ENCODE data around the gene ELF1. TPM values are rescaled to one million over a fixed set of nuclear protein-coding genes. Genes with fewer than 3 reads are reported as not detected.
A peak's percentile ranks its signal among the peaks of the same experiment; 100 is the strongest.
"Not testable (repeated sequence)": the region's sequence is repeated elsewhere in the genome, so short reads cannot be mapped to it uniquely, and the experiment has no call there.

The ELF1 gene
- total RNA-seq, 2 experiments from 2014 or later = 120 to 143 TPM

- Mint-ChIP-seq H3K27me3 (peaks cover 1% of the 10 kb centered on the region), H3K36me3 (peaks cover 4% of the 10 kb centered on the region), H3K4me3 (no peak overlapping the region), H3K9me3 (ENCODE audit: low read depth) (no peaks in the 10 kb centered on the region), H3K27ac (no peak overlapping the region), H3K4me1 (peaks cover 53% of the 10 kb centered on the region)
- ATAC-seq (no peak), DNase-seq (no peak)
- CTCF ChIA-PET = interaction anchor here (1.2 to 4.0 kb wide), 5 partner anchors 32 to 81 kb away, joined by 3 to 29 read pairs (median 9); partner anchors contain the start of gene ELF1
These were observed 37.1 kb upstream of the ELF1 start for GRCh38 chr13:41056194-41056593.

DNA sequence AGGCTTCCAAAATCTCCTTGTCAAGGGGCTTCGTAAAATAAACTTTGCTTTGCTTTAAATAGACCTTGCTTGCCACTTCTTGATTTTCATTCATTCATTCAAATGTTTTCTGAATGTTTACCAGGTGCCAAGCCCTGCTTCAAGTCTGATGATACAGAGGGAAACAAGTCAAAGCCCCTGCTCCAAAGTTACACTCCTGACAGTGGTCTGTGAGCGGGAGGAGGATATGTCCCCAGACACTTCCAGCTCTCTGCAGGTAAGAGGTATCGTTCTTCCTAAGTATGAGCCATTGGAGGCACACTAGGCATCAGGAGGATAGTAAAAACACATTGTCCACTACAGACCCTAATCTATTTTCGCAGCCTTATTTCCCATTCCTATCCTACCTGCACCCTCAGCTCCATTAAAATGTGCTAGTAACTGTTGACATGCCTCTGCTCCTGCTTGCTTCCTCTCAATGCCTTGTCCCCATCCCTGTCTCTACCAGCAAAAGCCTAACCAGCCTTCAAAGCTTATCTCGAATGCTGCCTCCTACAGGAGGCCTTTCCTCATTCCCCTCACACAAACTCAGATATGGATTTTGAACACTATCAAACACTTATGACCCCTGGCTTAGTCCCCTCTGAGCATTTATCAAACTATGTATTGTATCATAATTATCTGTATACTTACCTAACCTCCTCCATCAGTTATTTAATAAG, 36.0 kb upstream of the ELF1 start:
- Mint-ChIP-seq H3K9me3 (ENCODE audit: low read depth) (no peaks in the 10 kb centered on the region), H3K4me1 (peaks cover 60% of the 10 kb centered on the region), H3K27ac (no peak overlapping the region), H3K36me3 (peaks cover 5% of the 10 kb centered on the region), H3K27me3 (no peaks in the 10 kb centered on the region), H3K4me3 (no peak overlapping the region)
- CTCF ChIA-PET = interaction anchor here (0.6 to 4.0 kb wide), 26 partner anchors 9 to 278 kb away, joined by 3 to 29 read pairs (median 4); partner anchors contain the start of gene ELF1
- DNase-seq (no peak), ATAC-seq (no peak)

DNA sequence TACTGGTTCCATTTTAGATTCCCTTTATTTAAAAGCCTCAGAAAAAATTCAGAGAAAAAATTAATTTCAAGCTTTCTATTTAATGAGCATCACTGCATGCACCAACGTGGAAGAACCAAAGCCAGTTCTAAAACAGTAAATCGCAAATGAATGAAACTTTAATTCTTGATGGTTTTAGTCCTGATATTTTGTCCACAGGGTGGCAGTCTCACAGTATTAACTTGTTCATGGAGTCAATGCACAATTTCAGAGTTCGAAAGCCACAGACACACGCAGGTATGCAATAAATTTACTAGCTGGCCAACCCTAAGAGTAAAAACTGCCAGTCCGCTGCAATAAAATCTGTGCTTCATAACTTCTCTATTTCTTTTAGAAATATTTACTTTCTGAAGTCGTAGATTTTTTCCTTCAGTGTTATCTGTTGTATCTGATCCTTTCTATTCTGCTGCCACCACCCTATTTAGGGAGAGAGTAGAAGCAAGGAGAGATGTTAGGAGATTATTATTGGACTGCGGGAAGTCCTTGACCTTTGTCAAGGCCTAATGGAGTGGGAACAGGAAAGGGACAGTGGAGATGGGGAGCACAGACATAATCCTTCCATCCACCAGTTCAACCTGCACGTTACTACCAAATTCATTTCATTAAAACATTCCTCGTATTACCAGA, 35.2 kb upstream of the ELF1 start:
- peak; percentile 54 for DNase-seq
- peaks cover 58% of the 10 kb centered on the region for H3K4me1 Mint-ChIP-seq
- H3K27ac Mint-ChIP-seq = no peak overlapping the region
- peak overlapping the region; percentile 14 for H3K4me3 Mint-ChIP-seq
- no peaks in the 10 kb centered on the region for H3K9me3 Mint-ChIP-seq (ENCODE audit: low read depth)
- no peaks in the 10 kb centered on the region for H3K27me3 Mint-ChIP-seq
- CTCF ChIA-PET = interaction anchor here (0.6 to 4.0 kb wide), 30 partner anchors 10 to 277 kb away, joined by 3 to 29 read pairs (median 4); partner anchors contain the start of gene ELF1
- peaks cover 9% of the 10 kb centered on the region for H3K36me3 Mint-ChIP-seq
- ATAC-seq = peak; percentile 73

DNA sequence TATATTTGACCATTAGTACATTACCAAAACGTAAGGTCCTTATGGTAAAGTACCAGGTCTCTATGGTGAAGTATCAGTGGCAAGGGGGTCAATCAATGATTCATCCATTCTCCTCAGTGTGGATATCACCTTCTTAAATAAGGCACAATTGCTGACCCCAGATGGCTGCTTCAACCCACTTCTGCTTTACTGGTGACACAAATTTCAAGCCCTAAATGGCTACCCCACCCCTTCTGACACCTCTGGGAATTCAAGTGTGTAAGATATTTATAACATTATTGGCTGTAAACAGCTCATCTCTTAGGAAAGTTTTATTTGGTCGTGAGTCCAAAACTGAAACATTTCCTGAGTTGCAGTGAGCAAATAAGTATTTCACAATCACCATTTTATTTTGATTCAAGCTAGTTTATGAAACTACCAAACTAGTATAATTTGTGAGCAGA, 34.3 kb upstream of the ELF1 start:
- DNase-seq (no peak), ATAC-seq (no peak)
- peaks cover 17% of the 10 kb centered on the region for H3K36me3 Mint-ChIP-seq
- H3K4me1 Mint-ChIP-seq = peaks cover 50% of the 10 kb centered on the region
- peaks cover 4% of the 10 kb centered on the region for H3K9me3 Mint-ChIP-seq (ENCODE audit: low read depth)
- peak overlapping the region; percentile 14 for H3K4me3 Mint-ChIP-seq
- H3K27ac Mint-ChIP-seq = no peak overlapping the region
- CTCF ChIA-PET = interaction anchor here (0.7 to 4.0 kb wide), 17 partner anchors 10 to 173 kb away, joined by 3 to 29 read pairs (median 6); partner anchors contain the start of gene ELF1
- H3K27me3 Mint-ChIP-seq = no peaks in the 10 kb centered on the region

DNA sequence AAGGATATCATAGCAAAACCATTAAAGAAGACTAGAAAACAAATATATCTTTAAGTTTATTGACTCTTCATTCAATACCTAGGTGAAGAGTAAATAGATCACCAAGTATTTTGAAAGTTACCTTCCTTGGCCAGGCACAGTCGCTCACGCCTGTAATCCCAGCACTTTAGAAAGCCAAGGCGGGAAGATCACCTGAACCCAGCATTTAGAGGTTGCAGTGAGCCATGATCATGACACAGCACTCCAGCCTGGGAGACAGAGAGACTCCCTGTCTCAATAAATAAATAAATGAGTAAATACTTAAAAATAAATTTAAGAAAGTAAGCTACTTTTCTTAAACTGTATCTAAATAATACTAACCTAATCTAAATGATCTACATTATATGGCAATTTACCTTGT, 33.3 kb upstream of the ELF1 start:
- Mint-ChIP-seq H3K9me3 (ENCODE audit: low read depth) (peaks cover 6% of the 10 kb centered on the region), H3K4me3 (no peak overlapping the region), H3K36me3 (peaks cover 22% of the 10 kb centered on the region), H3K4me1 (peaks cover 47% of the 10 kb centered on the region), H3K27ac (no peak overlapping the region), H3K27me3 (no peaks in the 10 kb centered on the region)
- ATAC-seq = no peak
- CTCF ChIA-PET = interaction anchor here (0.7 to 4.0 kb wide), 3 partner anchors 28 to 72 kb away, joined by 3 to 29 read pairs (median 14); partner anchors contain the start of gene ELF1
- DNase-seq = no peak

GRCh38 chr13:41049480-41050440, 30.6 kb upstream of the ELF1 start:
- Mint-ChIP-seq H3K4me3 (no peak overlapping the region), H3K36me3 (peaks cover 37% of the 10 kb centered on the region), H3K27ac (no peak overlapping the region), H3K4me1 (peaks cover 29% of the 10 kb centered on the region), H3K9me3 (ENCODE audit: low read depth) (peaks cover 10% of the 10 kb centered on the region), H3K27me3 (no peaks in the 10 kb centered on the region)
- DNase-seq = no peak
- CTCF ChIA-PET = interaction anchor here (1.4 kb wide), 1 partner anchor 11 kb away, joined by 4 read pairs; no protein-coding TSS in a partner anchor
- ATAC-seq = no peak

GRCh38 chr13:41048640-41049039, 29.5 kb upstream of the ELF1 start:
- DNase-seq (no peak), ATAC-seq (no peak)
- Mint-ChIP-seq H3K27ac (no peak overlapping the region), H3K9me3 (ENCODE audit: low read depth) (peaks cover 10% of the 10 kb centered on the region), H3K36me3 (peaks cover 37% of the 10 kb centered on the region), H3K27me3 (no peaks in the 10 kb centered on the region), H3K4me1 (peaks cover 18% of the 10 kb centered on the region), H3K4me3 (no peak overlapping the region)
- CTCF ChIA-PET = interaction anchor here (1.4 kb wide), 1 partner anchor 12 kb away, joined by 4 read pairs; no protein-coding TSS in a partner anchor

DNA sequence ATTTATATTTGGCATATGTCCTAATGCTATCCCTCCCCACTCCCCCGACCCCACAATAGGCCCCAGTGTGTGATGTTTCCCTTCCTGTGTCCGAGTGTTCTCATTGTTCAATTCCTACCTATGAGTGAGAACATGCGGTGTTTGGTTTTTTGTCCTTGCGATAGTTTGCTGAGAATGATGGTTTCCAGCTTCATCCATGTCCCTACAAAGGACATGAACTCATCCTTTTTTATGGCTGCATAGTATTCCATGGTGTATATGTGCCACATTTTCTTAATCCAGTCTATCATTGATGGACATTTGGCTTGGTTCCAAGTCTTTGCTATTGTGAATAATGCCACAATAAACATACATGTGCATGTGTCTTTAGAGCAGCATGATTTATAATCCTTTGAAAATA, 23.3 kb upstream of the ELF1 start:
- DNase-seq; H3K9me3 Mint-ChIP-seq (ENCODE audit: low read depth); H3K27me3 Mint-ChIP-seq; H3K4me3 Mint-ChIP-seq; ATAC-seq; H3K27ac Mint-ChIP-seq; H3K4me1 Mint-ChIP-seq: not testable (repeated sequence)
- peaks cover 18% of the 10 kb centered on the region for H3K36me3 Mint-ChIP-seq
- CTCF ChIA-PET = interaction anchor here (1.9 to 5.8 kb wide), 2 partner anchors 12 to 19 kb away, joined by 4 to 16 read pairs; no protein-coding TSS in a partner anchor

GRCh38 chr13:41040584-41041334, 21.6 kb upstream of the ELF1 start:
- peaks cover 4% of the 10 kb centered on the region for H3K9me3 Mint-ChIP-seq (ENCODE audit: low read depth)
- peaks cover 10% of the 10 kb centered on the region for H3K36me3 Mint-ChIP-seq
- ATAC-seq (no peak), DNase-seq (no peak)
- H3K4me3 Mint-ChIP-seq = no peak overlapping the region
- CTCF ChIA-PET = interaction anchor here (1.2 to 5.8 kb wide), 3 partner anchors 10 to 17 kb away, joined by 3 to 16 read pairs (median 4); no protein-coding TSS in a partner anchor
- no peak overlapping the region for H3K27ac Mint-ChIP-seq
- peaks cover 2% of the 10 kb centered on the region for H3K4me1 Mint-ChIP-seq
- no peaks in the 10 kb centered on the region for H3K27me3 Mint-ChIP-seq

DNA sequence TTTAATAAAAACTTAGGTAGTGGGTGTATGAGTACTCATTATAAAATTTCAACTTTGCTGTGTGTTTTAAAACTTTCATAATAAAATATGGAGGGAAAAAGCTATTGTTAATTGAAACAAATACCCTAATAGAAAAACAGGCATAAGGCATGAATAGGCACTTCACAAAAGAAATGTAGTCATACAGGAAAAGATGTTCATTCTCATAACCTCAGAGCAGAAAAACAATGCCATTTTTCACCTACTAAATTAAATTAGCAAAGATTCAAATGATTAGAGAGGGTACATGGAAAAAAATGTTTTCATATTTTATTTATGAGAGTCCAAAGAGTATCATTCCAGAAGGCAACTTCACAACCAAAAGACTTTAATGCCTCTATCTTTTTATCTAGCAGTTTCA, 20.6 kb upstream of the ELF1 start:
- DNase-seq (no peak), ATAC-seq (no peak)
- H3K27me3 Mint-ChIP-seq = no peaks in the 10 kb centered on the region
- CTCF ChIA-PET = no interaction called here
- H3K27ac Mint-ChIP-seq = no peak overlapping the region
- H3K36me3 Mint-ChIP-seq = peaks cover 8% of the 10 kb centered on the region
- H3K4me1 Mint-ChIP-seq = peaks cover 6% of the 10 kb centered on the region
- H3K4me3 Mint-ChIP-seq = no peak overlapping the region
- H3K9me3 Mint-ChIP-seq (ENCODE audit: low read depth) = no peaks in the 10 kb centered on the region

- DNase-seq; H3K36me3 Mint-ChIP-seq; ATAC-seq; H3K4me3 Mint-ChIP-seq; H3K9me3 Mint-ChIP-seq (ENCODE audit: low read depth); H3K27ac Mint-ChIP-seq; H3K27me3 Mint-ChIP-seq; CTCF ChIA-PET; H3K4me1 Mint-ChIP-seq: not testable (repeated sequence)
These were observed 17.4 kb upstream of the ELF1 start for GRCh38 chr13:41036557-41036956.

DNA sequence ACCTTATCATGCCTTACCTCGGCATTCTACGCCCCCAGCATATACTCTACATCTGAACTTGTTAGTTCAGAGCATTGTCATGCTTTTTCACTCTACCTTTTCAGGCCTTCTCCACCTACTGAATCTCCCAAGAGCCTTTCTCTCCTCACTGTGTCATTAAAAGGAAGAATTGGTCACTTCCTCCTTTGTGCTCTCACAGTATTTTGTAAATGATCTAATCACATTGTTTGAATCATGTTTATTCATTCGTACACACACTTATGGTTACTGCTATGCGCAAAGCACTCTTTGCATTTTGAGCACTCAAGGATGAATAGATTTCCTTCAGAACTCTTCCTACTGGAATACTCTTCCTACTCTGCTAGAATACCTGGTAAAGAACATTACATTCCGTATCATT, 15.8 kb upstream of the ELF1 start:
- CTCF ChIA-PET = no interaction called here
- Mint-ChIP-seq H3K4me3 (no peak overlapping the region), H3K9me3 (ENCODE audit: low read depth) (no peaks in the 10 kb centered on the region), H3K27me3 (no peaks in the 10 kb centered on the region), H3K4me1 (peaks cover 15% of the 10 kb centered on the region), H3K36me3 (peaks cover 9% of the 10 kb centered on the region), H3K27ac (no peak overlapping the region)
- DNase-seq (no peak), ATAC-seq (no peak)
